CD1c-positive myeloid dendritic cell (primary cell): Measurements from ENCODE around the gene SLC16A14.
A peak's percentile ranks its signal among the peaks of the same experiment; 100 is the strongest.

Source experiments
- DNase-seq: peaks from one replicate; pipeline ENCODE4 v3.0.0-alpha.2; 2016; ENCODE audit errors: extremely low spot score

Gene SLC16A14

GRCh38 chr2:230043025-230043424, 25.7 kb downstream of the SLC16A14 start:
- no peak for DNase-seq

- DNase-seq = no peak
These were observed 26.5 kb downstream of the SLC16A14 start for GRCh38 chr2:230042195-230042594.

- DNase-seq = no peak
These were observed 45.4 kb downstream of the SLC16A14 start for GRCh38 chr2:230023313-230023712.

GRCh38 chr2:230019742-230020141, 49.0 kb downstream of the SLC16A14 start:
- DNase-seq = no peak

GRCh38 chr2:230018153-230018552, 50.6 kb downstream of the SLC16A14 start:
- no peak for DNase-seq

GRCh38 chr2:230016844-230017243, 51.9 kb downstream of the SLC16A14 start:
- no peak for DNase-seq

- DNase-seq = no peak
These were observed 56.3 kb downstream of the SLC16A14 start for GRCh38 chr2:230012267-230012884.

GRCh38 chr2:230011617-230012016, 57.1 kb downstream of the SLC16A14 start:
- no peak for DNase-seq

- DNase-seq = no peak
These were observed 58.2 kb downstream of the SLC16A14 start for GRCh38 chr2:230010501-230010900.

GRCh38 chr2:230008708-230009066, 60.0 kb downstream of the SLC16A14 start:
- DNase-seq = no peak

- peak; percentile 84 for DNase-seq
These were observed 60.6 kb downstream of the SLC16A14 start for GRCh38 chr2:230007931-230008707.

- DNase-seq = peak; percentile 2
These were observed 68.4 kb downstream of the SLC16A14 start for GRCh38 chr2:230000118-230000841.

- DNase-seq = no peak
These were observed 71.2 kb downstream of the SLC16A14 start for GRCh38 chr2:229997565-229997964.

- DNase-seq = no peak
These were observed 72.4 kb downstream of the SLC16A14 start for GRCh38 chr2:229996320-229996719.

- no peak for DNase-seq
These were observed 75.5 kb downstream of the SLC16A14 start for GRCh38 chr2:229993236-229993635.
